Kasumi-1 (cell line): ENCODE measurements around the gene ERP27.

Experiments used
- DNase-seq, 2 experiments: peaks; one replicate each; lab custom pipeline; 2025; lab: John Stamatoyannopoulos, UW

Gene ERP27

GRCh38 chr12:14959916-14960496 is 21.7 kb upstream of the ERP27 start:
- DNase-seq, result no peak

DNA sequence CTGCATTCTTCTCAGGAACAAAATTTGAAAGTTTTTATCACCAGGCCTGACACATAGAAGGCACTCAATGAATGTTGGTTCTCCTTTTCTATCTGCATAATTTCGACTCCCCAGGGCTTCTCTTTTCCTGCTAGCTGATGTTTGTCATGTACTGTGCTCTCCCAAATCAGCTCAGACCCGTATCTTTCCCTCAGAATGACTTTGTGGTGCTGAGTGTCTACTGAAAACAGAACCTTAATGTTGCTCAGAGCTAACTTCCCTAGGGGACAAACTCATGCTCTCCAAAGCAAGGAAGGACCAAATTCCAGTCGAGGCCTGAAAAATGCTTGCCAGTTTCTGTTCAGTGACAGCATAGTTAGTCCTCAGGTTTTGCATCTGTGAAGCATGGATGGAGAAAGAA is 21.1 kb upstream of the ERP27 start:
- DNase-seq, result peak; percentile 13 to 14

- DNase-seq, result no peak
Measured at GRCh38 chr12:14959126-14959440, 20.7 kb upstream of the ERP27 start.

DNA sequence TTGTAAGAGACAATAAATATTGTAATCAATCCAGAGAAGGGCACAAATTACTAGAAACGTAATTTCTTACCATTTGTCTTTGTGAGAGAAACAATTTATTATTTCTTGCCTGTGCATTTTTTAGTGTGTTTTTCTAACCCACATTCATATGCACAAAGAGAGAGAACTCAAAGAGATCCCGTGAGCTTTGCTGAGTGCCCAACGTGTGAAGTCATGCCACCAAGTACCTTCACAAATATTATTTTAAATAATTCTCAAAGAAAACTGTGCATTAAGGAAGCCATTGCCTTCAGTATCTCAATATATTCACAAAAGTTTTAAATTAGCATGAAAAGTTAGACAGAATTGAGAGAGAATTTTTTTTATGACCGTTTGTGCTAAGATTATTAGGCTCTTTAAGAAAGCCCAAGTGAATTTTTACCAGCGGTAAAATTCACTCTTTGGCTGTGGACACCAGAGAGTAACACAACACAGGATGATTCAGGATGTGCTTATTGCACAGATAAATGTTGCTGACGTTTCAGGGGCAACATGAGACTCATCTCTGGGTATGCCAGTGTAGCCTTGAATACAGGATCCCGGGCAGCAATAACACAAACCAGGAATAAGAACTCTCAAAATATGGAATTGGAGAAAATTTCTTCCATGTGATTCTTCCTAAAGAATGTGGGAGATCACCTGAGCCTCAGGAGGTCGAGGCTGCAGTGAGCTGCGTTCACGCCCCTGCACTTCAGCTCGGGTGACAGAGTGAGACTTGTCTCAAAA is 20.2 kb upstream of the ERP27 start:
- DNase-seq, result no peak

- peak; percentile 31 to 35 for DNase-seq
Measured at GRCh38 chr12:14957551-14958168, 19.3 kb upstream of the ERP27 start.

- DNase-seq, result no peak
Measured at GRCh38 chr12:14956905-14957304, 18.6 kb upstream of the ERP27 start.

GRCh38 chr12:14956024-14956891 is 17.9 kb upstream of the ERP27 start:
- peak; percentile 62 to 71 for DNase-seq

DNA sequence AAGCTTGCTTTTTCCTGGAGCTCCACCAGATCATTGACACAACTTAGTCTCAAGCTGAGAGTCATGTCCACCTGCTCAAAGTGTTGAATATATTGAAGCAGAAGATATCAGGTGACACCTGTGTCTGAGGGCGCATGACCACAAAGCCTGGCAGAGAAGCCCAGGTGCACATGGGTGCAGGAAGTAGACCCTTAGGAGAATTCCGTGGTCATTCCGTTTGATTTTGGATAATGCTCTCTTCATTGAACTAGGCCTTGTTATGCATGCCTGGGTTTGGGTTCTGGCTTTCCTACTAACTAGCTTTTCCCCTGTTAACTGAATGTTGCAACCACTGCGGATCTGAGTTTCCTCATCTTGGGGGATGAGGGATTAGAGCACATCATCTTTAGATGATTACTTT is 15.9 kb upstream of the ERP27 start:
- DNase-seq, result peak in 1 of 2 experiments; percentile 6

DNA sequence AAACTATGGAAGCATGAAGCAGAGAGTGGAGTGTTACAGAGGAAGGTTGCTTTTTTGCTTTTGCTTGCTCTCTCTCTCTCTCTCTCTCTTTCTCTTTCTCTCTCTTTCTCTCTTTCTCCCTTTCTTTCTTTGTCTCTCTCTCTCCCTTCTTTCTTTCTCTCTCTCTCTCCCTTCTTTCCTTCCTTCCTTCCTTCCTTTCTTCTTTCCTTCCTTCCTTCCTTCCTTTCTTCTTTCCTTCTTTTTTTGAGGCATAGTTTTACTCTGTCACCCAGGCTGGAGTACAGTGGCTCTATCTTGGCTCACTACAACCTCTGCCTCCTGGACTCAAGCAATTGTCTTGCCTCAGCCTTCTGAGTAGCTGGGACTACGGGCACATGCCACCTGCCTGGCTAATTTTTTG is 15.4 kb upstream of the ERP27 start:
- no peak for DNase-seq

DNA sequence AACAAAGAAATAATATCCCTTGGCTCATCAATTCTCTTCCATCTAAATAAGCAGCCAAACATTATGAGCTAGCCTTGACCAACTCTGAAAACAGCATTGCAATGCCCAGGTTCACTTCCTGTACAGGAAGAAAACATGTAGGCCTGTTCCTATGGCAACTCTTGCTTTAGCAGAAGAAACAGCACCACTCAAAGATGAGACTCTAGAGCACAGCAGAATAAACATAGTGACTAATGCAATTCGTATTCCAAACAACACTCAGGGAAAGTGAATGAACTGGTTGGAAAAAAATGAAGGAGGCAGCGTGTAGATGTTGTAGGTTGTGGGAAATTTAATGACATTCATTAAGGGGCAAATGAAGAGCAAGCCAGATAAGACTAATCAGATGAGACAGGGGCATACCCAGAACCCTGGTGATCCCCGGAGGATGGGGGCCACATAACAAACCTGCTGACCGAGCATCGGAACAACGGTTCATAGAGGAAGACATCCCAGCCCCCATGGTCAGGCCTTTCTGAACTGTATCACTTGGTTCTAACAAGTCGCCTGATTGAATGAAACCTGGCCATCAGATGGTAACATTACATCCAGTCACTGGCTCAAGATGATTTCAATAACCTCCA is 14.1 kb upstream of the ERP27 start:
- DNase-seq, result peak; percentile 18 to 31

DNA sequence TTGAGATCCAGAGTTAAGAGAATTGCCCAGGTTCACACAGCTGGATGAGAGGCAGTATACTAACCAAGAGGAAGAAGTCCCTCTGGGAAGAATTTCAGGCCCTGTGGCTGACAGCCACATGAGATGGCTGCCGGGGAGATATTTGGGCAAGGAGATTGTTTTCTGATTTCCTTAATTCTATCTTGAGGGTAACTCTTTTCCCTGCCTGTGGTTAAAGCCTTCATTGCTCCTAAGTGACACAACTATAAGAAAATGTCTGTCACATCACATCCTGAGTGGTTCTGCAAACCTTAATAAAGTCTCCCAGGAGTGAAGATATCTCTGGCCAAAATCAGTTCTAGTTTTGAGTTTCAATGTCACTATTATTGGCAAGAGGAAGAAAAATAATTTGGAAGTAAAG is 13.5 kb upstream of the ERP27 start:
- no peak for DNase-seq

DNA sequence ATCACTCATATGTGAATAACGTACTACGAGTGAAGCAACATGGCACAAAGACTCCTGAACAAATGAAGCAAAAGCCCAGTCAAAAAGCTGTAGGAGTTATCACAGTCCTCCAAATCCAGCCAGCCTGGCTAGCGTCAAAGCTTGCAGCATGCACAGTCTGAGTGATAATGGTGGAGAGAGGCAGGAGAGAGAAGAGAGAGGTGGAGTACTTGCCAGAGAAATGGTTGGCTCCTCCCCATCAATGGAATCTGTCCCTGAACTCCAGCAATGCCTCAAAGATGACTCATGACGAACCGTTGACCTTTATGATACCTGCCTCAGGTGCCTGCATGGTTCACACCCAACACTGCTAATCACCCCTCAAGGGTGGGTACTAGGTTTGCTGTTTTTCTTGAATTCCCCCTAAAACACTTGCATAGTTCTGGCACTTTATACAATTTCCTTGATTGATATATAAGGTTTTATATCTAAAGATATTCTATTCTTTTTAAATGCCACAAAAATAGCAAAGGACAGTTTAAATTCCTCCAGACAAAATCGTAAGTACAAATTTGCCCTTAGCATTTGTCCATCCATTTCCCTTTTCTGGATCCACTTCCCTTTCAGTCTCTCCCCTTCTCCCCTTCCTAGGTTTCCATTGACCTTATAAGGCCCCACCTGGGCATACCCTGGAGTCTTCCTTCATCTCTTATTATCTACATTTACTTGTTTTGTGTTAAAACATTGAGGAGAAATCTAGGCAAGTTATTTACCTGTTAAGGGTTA is 12.8 kb upstream of the ERP27 start:
- peak in 1 of 2 experiments; percentile 7 for DNase-seq

DNA sequence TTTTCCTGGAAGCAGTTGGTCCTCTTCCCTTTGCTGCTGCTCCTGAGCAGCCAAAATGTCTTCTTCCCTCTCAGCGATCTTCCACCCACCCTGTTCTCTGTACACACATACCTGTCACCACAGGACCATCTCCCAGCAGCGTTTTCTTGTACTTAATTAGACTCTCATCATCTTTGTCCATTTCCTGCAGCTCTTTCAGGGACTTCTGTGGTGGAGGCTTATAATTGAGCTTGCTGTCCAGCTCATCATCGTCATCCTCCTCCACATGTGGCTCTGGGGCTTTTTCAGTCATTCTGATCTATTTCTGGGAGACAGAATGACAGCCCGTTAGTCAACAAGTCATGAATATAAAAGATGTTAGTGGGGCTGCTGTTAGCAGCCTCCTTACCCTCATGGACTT is 12.1 kb upstream of the ERP27 start:
- DNase-seq, result no peak

DNA sequence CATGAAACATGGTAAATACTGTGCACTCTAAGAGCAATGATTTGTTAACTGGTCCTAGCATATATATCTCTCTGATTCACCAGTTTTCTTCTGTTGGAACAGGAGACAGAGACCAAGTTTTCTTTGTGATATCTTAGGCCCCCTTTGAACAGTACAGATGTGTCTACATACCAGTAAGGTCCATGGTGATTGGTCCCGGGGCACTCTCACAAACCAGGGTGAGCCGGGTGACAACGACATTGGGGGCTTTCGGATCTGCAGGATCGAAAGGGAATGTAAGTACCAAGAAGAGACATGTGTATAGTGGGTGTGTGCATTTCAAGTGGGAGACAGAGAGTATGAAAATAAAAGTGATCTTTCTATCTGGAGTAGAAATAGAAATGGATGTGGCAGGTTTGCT is 11.3 kb upstream of the ERP27 start:
- no peak for DNase-seq

DNA sequence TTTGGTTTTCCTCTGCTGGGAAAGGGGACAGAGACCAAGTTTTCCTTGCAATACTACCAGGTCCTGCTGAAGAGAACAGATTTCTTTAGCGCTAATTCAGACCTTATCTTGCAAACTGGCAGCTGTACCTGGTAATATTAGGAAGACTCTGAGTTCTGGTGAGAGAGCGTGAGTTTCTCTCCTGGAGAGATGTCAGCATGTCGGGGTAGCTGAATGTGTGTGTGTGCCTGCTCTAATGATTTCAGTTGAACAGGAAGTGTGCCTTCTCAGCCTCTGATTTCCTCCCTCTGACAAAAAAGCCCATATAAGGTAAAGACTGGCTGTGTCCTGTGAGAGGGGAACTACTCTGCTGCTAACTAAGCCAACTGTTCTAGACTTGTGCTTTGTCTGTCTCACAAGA is 10.3 kb upstream of the ERP27 start:
- peak; percentile 93 to 94 for DNase-seq

- DNase-seq, result no peak
Measured at GRCh38 chr12:14946861-14947260, 8.5 kb upstream of the ERP27 start.

- DNase-seq, result no peak
Measured at GRCh38 chr12:14946162-14946561, 7.8 kb upstream of the ERP27 start.

DNA sequence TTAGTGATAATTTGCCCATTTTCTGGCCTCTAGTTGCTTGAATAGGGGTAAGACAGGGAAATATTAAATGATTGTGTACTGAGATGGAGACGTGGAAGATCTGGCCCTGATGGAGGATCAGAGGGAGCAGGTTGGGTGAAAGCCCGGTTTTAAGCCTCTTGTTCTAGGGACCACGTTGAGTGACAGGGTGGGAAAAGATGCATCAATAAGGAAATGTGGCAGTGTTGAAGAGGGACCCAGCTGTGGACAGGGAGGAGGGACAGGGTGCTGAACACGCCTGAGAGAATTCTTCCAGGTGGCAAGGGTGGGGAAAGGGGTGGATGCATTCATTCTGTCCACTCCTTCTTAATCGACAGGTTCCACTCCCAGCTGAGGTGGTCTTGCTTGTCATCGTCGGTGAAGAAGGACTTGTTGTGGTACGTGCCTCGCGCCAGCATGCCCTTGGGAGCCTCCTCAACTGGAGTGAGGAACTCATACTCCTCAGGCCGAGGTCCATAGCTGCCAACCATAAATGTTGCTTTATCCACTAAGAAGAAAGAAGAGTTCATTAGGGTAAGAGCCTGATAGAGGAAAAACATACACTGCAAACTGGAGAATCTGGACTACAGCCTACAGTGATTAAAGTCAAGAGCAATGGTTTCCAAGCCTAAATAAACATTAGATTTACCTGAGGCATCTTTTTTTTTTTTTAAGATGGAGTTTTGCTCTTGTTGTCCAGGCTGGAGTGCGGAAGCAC is 4.0 kb upstream of the ERP27 start:
- no peak for DNase-seq

DNA sequence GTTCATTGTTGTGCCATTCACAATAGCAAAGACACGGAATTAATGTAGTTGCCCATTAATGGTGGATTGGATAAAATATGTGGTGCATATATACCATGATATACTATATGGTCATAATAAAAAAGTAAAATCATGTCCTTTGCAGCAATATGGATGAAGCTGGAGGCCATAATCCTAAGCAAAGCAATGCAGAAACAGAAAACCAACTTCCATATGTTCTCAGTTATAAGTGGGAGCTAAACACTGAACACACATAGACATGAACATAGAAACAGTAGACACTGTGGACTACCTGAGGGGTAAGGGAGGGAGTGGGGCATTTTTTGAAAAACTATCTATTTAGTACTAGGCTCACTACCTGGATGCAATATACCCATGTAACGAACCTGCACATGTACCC is 3.0 kb upstream of the ERP27 start:
- no peak for DNase-seq

DNA sequence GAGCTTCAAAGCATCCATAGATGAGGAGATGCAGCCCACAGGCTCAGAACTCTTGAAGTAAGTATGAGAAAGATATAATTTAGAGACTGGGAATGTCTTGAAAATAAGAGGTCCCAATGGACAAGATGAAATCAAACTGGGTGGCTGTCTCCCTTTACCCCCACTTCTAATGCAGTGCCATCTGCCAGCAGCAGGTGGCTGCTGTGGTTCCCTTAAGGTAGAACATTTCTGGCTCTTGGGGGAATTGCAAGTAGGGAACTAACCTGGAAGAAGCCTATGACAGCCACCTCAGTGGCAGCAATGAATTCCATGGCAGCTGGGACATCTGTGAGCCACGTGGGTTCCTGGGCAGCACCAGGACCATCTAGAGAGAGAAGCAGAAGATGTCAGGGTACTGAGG is 648 bp downstream of the ERP27 start:
- DNase-seq, result peak in 1 of 2 experiments; percentile 18

GRCh38 chr12:14937014-14937413 is 1.3 kb downstream of the ERP27 start:
- no peak for DNase-seq
